GM12878 (cell line): Measurements from ENCODE around the gene MBD6. TPM values are rescaled to one million over a fixed set of nuclear protein-coding genes. Genes with fewer than 3 reads are reported as not detected.
A peak's percentile ranks its signal among the peaks of the same experiment; 100 is the strongest.

Experiments
- ATAC-seq: fragments of 200-7000 bp; cut with Tn5 transposase; 3 replicates; pipeline ENCODE4 v1.9.1; 2020; ENCODE audit warnings: mild to moderate bottlenecking, moderate library complexity
- BruUV-seq: library from RNA; stranded (reverse); fragments of 400-500 nt; replicated peaks from 2 replicates; lab custom pipeline; 2021; lab: Mats Ljungman, UMichigan
- CTCF ChIA-PET: fragments of 300-600 bp; sonication (Branson Sonifier 250); formaldehyde crosslinking; extraction: SDS; loops from one replicate; lab custom pipeline; 2021; ENCODE audit warnings: inconsistent platforms; lab: Yijun Ruan, JAX
- POLR2A ChIA-PET: fragments of 350-600 bp; formaldehyde crosslinking; extraction: SDS; loops from one replicate; lab custom pipeline; 2021; ENCODE audit warnings: inconsistent platforms; lab: Charles Lee
- RAD21 ChIA-PET: fragments of 300-600 bp; sonication (Branson Sonifier 250); formaldehyde crosslinking; loops from one replicate; lab custom pipeline; 2023; ENCODE audit warnings: antibody characterized with exemption; ENCODE audit not compliant: unreplicated experiment; lab: Charles Lee
- SMC1A ChIA-PET: fragments of 300-600 bp; sonication (Branson Sonifier 250); formaldehyde crosslinking; loops from one replicate; lab custom pipeline; 2023; ENCODE audit not compliant: unreplicated experiment, uncharacterized antibody; lab: Charles Lee
- DNase-seq: peaks from one replicate; pipeline ENCODE4 v3.0.0-alpha.2; 2011; ENCODE audit warnings: low read depth, low spot score
- FAIRE-seq: peaks from 3 replicates; lab custom pipeline; 2011; peaks lifted over from hg19 to GRCh38; lab: Jason Lieb, UNC
- H2AFZ ChIP-seq: 2 replicates; pipeline ENCODE4 v1.6.0; 2011; ENCODE audit warnings: low read depth, low read length, control low read depth; ENCODE audit not compliant: control insufficient read depth
- H3K27ac ChIP-seq: 2 replicates; pipeline ENCODE4 v1.5.1; 2011; ENCODE audit warnings: control low read depth; ENCODE audit not compliant: control insufficient read depth, insufficient read depth
- H3K27me3 ChIP-seq, 2 experiments: replicated peaks in 1 of 2; 2 replicates each; pipeline versions ENCODE4 v1.6.0 to v1.6.1; 2011; ENCODE audit warnings: low read length in 1 of 2; ENCODE audit not compliant: control insufficient read depth in 2 of 2, insufficient read depth in 2 of 2
- H3K36me3 ChIP-seq, 2 experiments: 2 replicates each; pipeline ENCODE4 v1.5.1; 2011; ENCODE audit warnings: low read length in 1 of 2; ENCODE audit not compliant: control insufficient read depth in 2 of 2, insufficient read depth in 2 of 2
- H3K4me1 ChIP-seq: 2 replicates; pipeline ENCODE4 v1.6.1; 2011; ENCODE audit warnings: mild to moderate bottlenecking, low read length, moderate library complexity, mixed read lengths; ENCODE audit not compliant: control insufficient read depth, insufficient read depth
- H3K4me2 ChIP-seq: 2 replicates; pipeline ENCODE4 v1.6.0; 2011; ENCODE audit warnings: control low read depth; ENCODE audit not compliant: control insufficient read depth, insufficient read depth
- H3K4me3 ChIP-seq: fragments of 200-600 bp; sonication (generic); 2 replicates; pipeline ENCODE4 v1.5.1; 2016
- H3K79me2 ChIP-seq: 2 replicates; pipeline ENCODE4 v1.6.0; 2011; ENCODE audit warnings: low read length; ENCODE audit not compliant: control insufficient read depth, insufficient read depth
- H3K9ac ChIP-seq: 2 replicates; pipeline ENCODE4 v1.8.0; 2011; ENCODE audit warnings: low read length, control low read depth, mixed read lengths; ENCODE audit not compliant: control insufficient read depth, insufficient read depth
- H3K9me3 ChIP-seq: replicated peaks from 3 replicates; pipeline ENCODE4 v1.5.1; 2011; ENCODE audit warnings: mild to moderate bottlenecking, low read length; ENCODE audit not compliant: control insufficient read depth, insufficient read depth
- H4K20me1 ChIP-seq: 2 replicates; pipeline ENCODE4 v1.6.0; 2011; ENCODE audit not compliant: control insufficient read depth, insufficient read depth
- CBFB ChIP-seq: IDR thresholded peaks from 2 replicates; pipeline ENCODE4 v1.6.1; 2016; ENCODE audit warnings: antibody characterized with exemption, low read depth
- DPF2 ChIP-seq: fragments of 450-650 bp; IDR thresholded peaks from 2 replicates; pipeline ENCODE4 v1.6.1; 2017; ENCODE audit warnings: mild to moderate bottlenecking
- ELK1 ChIP-seq: IDR thresholded peaks from 2 replicates; pipeline ENCODE4 v1.6.1; 2012; ENCODE audit warnings: low read depth, low read length, improper control_type of control experiment
- FOXK2 ChIP-seq: fragments of 450-650 bp; IDR thresholded peaks from 2 replicates; pipeline ENCODE4 v1.6.1; 2017; ENCODE audit warnings: mild to moderate bottlenecking, moderate library complexity
- FOXM1 ChIP-seq: IDR thresholded peaks from 2 replicates; pipeline ENCODE4 v1.6.1; 2012; ENCODE audit warnings: low read depth, mild to moderate bottlenecking, inconsistent platforms, low read length, moderate library complexity
- HDGF ChIP-seq: fragments of 450-650 bp; IDR thresholded peaks from 2 replicates; pipeline ENCODE4 v1.6.1; 2016; ENCODE audit warnings: antibody characterized with exemption
- KDM1A ChIP-seq: fragments of 200-600 bp; sonication (generic); IDR thresholded peaks from 2 replicates; pipeline ENCODE4 v1.6.1; 2016; ENCODE audit warnings: borderline replicate concordance
- PML ChIP-seq: IDR thresholded peaks from 2 replicates; pipeline ENCODE4 v1.6.1; 2012; ENCODE audit warnings: low read length, inconsistent platforms
- POLR2A ChIP-seq: IDR thresholded peaks from 2 replicates; pipeline ENCODE4 v1.6.1; 2011; ENCODE audit warnings: low read depth, mild to moderate bottlenecking, low read length
- POLR2AphosphoS5 ChIP-seq: IDR thresholded peaks from 2 replicates; pipeline ENCODE4 v1.6.1; 2011; ENCODE audit warnings: mild to moderate bottlenecking, low read length, inconsistent platforms
- SPI1 ChIP-seq: IDR thresholded peaks from 2 replicates; pipeline ENCODE4 v1.6.1; 2011; ENCODE audit warnings: low read depth, mild to moderate bottlenecking, low read length, moderate library complexity, borderline replicate concordance; ENCODE audit not compliant: insufficient read depth
- WGBS: methylation state at CpG from one replicate; pipeline ENCODE4 v1.1.6; 2016; ENCODE audit warnings: low lambda C conversion rate; ENCODE audit not compliant: insufficient replicate concordance, insufficient coverage; ENCODE audit errors: missing lambda C conversion rate; 5-methylcytosine and 5-hydroxymethylcytosine counted together
- in situ Hi-C: fragments of 300-500 bp; cut with MboI; formaldehyde crosslinking; loops from 9 replicates; pipeline ENCODE4 v1.14.3; 2018; ENCODE audit warnings: mixed read lengths
- intact Hi-C: fragments of 100-400 bp; cut with micrococcal nuclease; formaldehyde crosslinking; loops from one replicate; pipeline ENCODE4 v1.14.2; 2022; ENCODE audit not compliant: unreplicated experiment
- polyA plus RNA-seq, 11 experiments: library from polyadenylated mRNA; depleted of rRNA in 4 of 11; unstranded in 6 of 11; stranded (reverse) in 5 of 11; fragments of >200 nt; fragmentation: Nextera tagmentation in 4 of 11; fragmentation: Illumina TruSeq in 1 of 11; extraction: Ambion mirVana in 4 of 11; extraction: Trizol in 1 of 11; gene quantifications; 1 replicate in 1 of 11; 2 replicates in 10 of 11; pipeline versions ENCODE4 v1.2.1 to v1.2.3, GENCODE V29; 2011 to 2016; ENCODE audit warnings: inconsistent platforms in 2 of 11, missing spikeins in 2 of 11, low read depth in 1 of 11
- total RNA-seq, 4 experiments: library from RNA; depleted of rRNA in 3 of 4; stranded (reverse); fragments of >200 nt in 3 of 4; fragmentation: Illumina TruSeq in 1 of 4; extraction: Trizol in 1 of 4; gene quantifications; 2 replicates each; pipeline versions ENCODE4 v1.2.1 to v1.2.3, GENCODE V29; 2013 to 2021
- TF ChIP-seq, protein P1 (sequence below): IDR thresholded peaks from 2 replicates; pipeline ENCODE4 v1.6.1; 2011; ENCODE audit warnings: borderline replicate concordance, low read depth, mild to moderate bottlenecking, moderate library complexity, mixed read lengths, low read length; ENCODE audit not compliant: insufficient read depth; ENCODE audit errors: extremely low read length
- TF ChIP-seq, protein P2 (sequence below): IDR thresholded peaks from 2 replicates; pipeline ENCODE4 v1.6.1; 2011; ENCODE audit warnings: low read depth, low read length, improper control_type of control experiment, borderline replicate concordance

MBD6 gene
- total and polyA plus RNA-seq, 10 of the 15 experiments (the other 5 are each of a cell fraction or from before 2014, with no cell fraction given) = 1.5 to 52.7 (median 6.8) TPM

GRCh38 chr12:57479376-57480115 lies 43.1 kb upstream of the MBD6 start, which contains the start of gene ARHGAP9 (continued):
- TF ChIP-seq SPI1 = peak; percentile 68; the same call in 1 of the 2 replicates
- peak; percentile 8; the same call in 1 of the 2 replicates for TF ChIP-seq POLR2A
- peak; percentile 41; the same call in 1 of the 2 replicates for TF ChIP-seq FOXM1
- peak; percentile 52; the same call in 1 of the 2 replicates for TF ChIP-seq CBFB
- peak; percentile 87 for TF ChIP-seq HDGF
- peak; percentile 38; the same call in 1 of the 2 replicates for TF ChIP-seq DPF2

DNA sequence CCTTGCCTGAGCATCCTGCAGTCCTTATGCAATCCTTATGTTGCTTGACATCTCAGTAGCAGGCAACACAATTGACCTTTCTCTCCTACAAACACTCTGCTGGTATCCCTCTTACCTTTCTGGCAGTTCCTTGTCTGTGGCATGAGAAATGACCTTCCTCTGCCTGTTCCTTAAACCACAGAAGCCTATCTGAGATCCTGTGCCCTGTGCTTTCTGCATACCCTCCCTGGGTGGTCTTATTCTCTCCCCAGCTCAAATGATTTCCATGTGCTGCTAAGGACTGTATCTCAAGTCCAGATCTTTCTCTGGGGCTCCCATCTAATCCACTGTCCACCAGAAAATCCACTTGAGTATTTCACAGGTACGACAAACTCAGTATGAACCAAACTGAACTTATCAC lies 41.0 kb upstream of the MBD6 start:
- Histone ChIP-seq H3K9ac (no peak overlapping the region), H3K4me1 (peaks cover 30% of the 10 kb centered on the region), H4K20me1 (no peaks in the 10 kb centered on the region), H3K36me3 (no peaks in the 10 kb centered on the region), H3K9me3 (no peaks in the 10 kb centered on the region), H3K27me3 (no peaks in the 10 kb centered on the region), H3K79me2 (peaks cover 22% of the 10 kb centered on the region), H2AFZ (no peak overlapping the region), H3K4me2 (no peak overlapping the region), H3K4me3 (no peak overlapping the region), H3K27ac (no peak overlapping the region)
- no peak for TF ChIP-seq KDM1A
- no peak for TF ChIP-seq POLR2AphosphoS5
- TF ChIP-seq ELK1 = no peak
- TF ChIP-seq PML = no peak
- TF ChIP-seq, protein P1, sequence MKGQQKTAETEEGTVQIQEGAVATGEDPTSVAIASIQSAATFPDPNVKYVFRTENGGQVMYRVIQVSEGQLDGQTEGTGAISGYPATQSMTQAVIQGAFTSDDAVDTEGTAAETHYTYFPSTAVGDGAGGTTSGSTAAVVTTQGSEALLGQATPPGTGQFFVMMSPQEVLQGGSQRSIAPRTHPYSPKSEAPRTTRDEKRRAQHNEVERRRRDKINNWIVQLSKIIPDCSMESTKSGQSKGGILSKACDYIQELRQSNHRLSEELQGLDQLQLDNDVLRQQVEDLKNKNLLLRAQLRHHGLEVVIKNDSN = no peak
- TF ChIP-seq, protein P2, sequence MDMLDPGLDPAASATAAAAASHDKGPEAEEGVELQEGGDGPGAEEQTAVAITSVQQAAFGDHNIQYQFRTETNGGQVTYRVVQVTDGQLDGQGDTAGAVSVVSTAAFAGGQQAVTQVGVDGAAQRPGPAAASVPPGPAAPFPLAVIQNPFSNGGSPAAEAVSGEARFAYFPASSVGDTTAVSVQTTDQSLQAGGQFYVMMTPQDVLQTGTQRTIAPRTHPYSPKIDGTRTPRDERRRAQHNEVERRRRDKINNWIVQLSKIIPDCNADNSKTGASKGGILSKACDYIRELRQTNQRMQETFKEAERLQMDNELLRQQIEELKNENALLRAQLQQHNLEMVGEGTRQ = no peak
- TF ChIP-seq FOXK2 = no peak
- no peak for ATAC-seq
- FAIRE-seq = no peak
- ChIA-PET RAD21 (no interaction called here), SMC1A (no interaction called here), POLR2A (interaction anchor here (0.8 kb wide), 1 partner anchor 11 kb away, joined by 6 read pairs; no protein-coding TSS in a partner anchor), CTCF (interaction anchor here (0.8 to 1.7 kb wide), 2 partner anchors 23 to 138 kb away, joined by 3 to 5 read pairs; no protein-coding TSS in a partner anchor)
- intact Hi-C loops = no loop called here
- in situ Hi-C loops = no loop called here
- 100% methylated on average over 1 of the region's 1 CpG for whole genome bisulfite sequencing
- BruUV-seq = no TSS peak
- no peak for DNase-seq
